ENCODE measurements around the gene JOSD1. TPM values are rescaled to one million over a fixed set of nuclear protein-coding genes. Genes with fewer than 3 reads are reported as not detected.

JOSD1 gene
- total and polyA plus RNA-seq, 3 donors from 2014 or later: 40.9 to 91.0 (median 70.3) TPM

GRCh38 chr22:38698407-38699094 lies 2.2 kb downstream of the JOSD1 start:
- WGBS, 2 donors: 76 to 85% methylated on average over 13 of the region's 13 CpGs
- no peaks in the 10 kb centered on the region for H3K27me3 ChIP-seq
- no peak overlapping the region for H3K4me3 ChIP-seq
- intact Hi-C loops (cut with DNase I; ENCODE audit: low total_unique reads): no loop called here
- no peaks in the 10 kb centered on the region for H3K9me3 ChIP-seq
- H3K27ac ChIP-seq: peak overlapping the region in 1 of 2 donors; percentile 24
- H3K36me3 ChIP-seq (ENCODE audit: low read depth, missing control alignments): no peaks in the 10 kb centered on the region
- no peak for TF ChIP-seq POLR2A (IDR thresholded peaks at IDR 0.05)
- no peak for TF ChIP-seq CTCF (IDR thresholded peaks at IDR 0.05)
- peaks cover 43% of the 10 kb centered on the region for H3K4me1 ChIP-seq
- no peak for DNase-seq

GRCh38 chr22:38697425-38698089 lies 3.2 kb downstream of the JOSD1 start:
- no peaks in the 10 kb centered on the region for H3K36me3 ChIP-seq (ENCODE audit: low read depth, missing control alignments)
- H3K27ac ChIP-seq: peak overlapping the region; percentile 24 to 69
- TF ChIP-seq POLR2A (IDR thresholded peaks at IDR 0.05) (no peak), CTCF (IDR thresholded peaks at IDR 0.05) (no peak)
- no peak for DNase-seq
- intact Hi-C loops (cut with DNase I; ENCODE audit: low total_unique reads): no loop called here
- 46 to 55% methylated on average over 8 of the region's 8 CpGs for WGBS, 2 donors
- no peaks in the 10 kb centered on the region for H3K9me3 ChIP-seq
- no peak overlapping the region for H3K4me3 ChIP-seq
- no peaks in the 10 kb centered on the region for H3K27me3 ChIP-seq
- peaks cover 43% of the 10 kb centered on the region for H3K4me1 ChIP-seq

DNA sequence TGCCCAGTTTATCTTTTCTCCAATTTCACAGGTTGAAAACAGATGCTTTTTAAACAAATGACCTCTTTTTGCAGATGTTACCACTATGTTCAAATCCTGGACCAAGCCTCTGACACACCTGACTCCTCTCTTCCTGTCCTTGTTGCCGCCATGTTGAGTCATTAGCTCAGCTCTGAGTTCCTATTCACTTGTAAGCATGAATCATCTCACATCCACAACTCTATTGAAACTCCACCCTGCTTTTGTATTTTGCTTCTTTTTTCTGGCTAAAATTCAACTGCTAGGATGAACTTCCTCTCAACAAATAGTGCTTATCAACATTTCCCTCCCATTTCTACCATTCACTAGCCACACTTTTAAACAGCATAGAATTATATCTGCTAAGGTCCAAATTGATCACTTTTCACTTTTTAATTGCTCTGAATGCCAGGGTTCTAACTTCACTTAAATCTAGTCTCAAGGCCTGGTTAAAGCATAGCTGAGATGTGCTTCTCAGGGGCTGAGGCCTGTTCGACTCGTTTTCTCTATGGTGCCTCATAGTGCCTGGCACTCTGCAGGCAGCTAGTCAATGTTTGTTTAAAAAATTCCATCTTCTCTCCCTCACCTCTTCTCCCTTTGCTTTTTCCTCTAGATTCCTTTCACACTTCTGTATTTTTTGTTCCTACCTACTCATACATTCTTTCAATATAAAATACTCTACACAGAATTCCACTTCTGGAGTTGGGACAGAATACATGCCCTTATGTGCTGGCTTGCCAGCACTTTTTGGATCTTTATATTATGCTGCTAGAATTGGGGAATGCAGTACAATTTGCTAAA lies 3.9 kb downstream of the JOSD1 start:
- peak overlapping the region; percentile 12 to 69 for H3K27ac ChIP-seq
- no peak overlapping the region for H3K4me3 ChIP-seq
- intact Hi-C loops (cut with DNase I; ENCODE audit: low total_unique reads): no loop called here
- H3K27me3 ChIP-seq: no peaks in the 10 kb centered on the region
- no peaks in the 10 kb centered on the region for H3K36me3 ChIP-seq (ENCODE audit: low read depth, missing control alignments)
- no peaks in the 10 kb centered on the region for H3K9me3 ChIP-seq
- WGBS, 2 donors: 55 to 58% methylated on average over 3 of the region's 3 CpGs
- TF ChIP-seq CTCF (IDR thresholded peaks at IDR 0.05) (no peak), POLR2A (IDR thresholded peaks at IDR 0.05) (no peak)
- DNase-seq: no peak
- peaks cover 42% of the 10 kb centered on the region for H3K4me1 ChIP-seq

DNA sequence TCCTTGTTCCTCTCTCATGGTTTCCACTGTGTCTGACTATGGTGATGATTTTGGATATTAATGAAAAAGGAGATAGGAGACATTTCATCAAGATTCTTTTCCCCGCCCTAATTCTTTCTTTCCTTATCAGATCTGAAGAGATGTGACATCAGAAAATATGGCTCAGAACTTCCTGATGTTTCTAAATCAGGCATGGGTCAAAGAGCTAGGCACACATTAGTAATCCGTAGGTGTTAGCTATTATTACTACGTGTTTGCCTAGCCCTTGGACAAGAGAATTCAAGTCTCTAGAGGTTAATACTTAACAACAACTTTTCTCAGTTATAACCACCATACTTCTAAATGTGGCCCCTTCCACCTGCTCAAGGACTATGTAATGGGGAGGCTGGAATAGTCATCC lies 5.8 kb downstream of the JOSD1 start:
- intact Hi-C loops (cut with DNase I; ENCODE audit: low total_unique reads): no loop called here
- Histone ChIP-seq H3K27ac (no peak overlapping the region), H3K9me3 (no peaks in the 10 kb centered on the region), H3K4me1 (peaks cover 35% of the 10 kb centered on the region), H3K4me3 (no peak overlapping the region), H3K36me3 (ENCODE audit: low read depth, missing control alignments) (no peaks in the 10 kb centered on the region), H3K27me3 (no peaks in the 10 kb centered on the region)
- TF ChIP-seq POLR2A (IDR thresholded peaks at IDR 0.05) (no peak), CTCF (IDR thresholded peaks at IDR 0.05) (no peak)
- DNase-seq: no peak
- WGBS, 2 donors: 80 to 86% methylated on average over 3 of the region's 3 CpGs

Data from testis (tissue), 3 donors.